Lower leg skin (tissue), 3 donors: ENCODE results near the gene NANS.

ENCODE experiments used
- CTCF ChIP-seq, 3 donors: fragments of 450-650 bp; IDR thresholded peaks; one replicate each; pipeline ENCODE4 v1.5.1; 2016; ENCODE audit warnings: antibody characterized with exemption in 3 of 3, mild to moderate bottlenecking in 3 of 3, moderate library complexity in 2 of 3
- POLR2A ChIP-seq, 2 donors: fragments of 450-650 bp; IDR thresholded peaks; one replicate each; pipeline ENCODE4 v1.6.1; 2016 to 2017; ENCODE audit warnings: antibody characterized with exemption in 2 of 2, mild to moderate bottlenecking in 1 of 2, moderate library complexity in 1 of 2

GRCh38 chr9:98118640-98119601, 62.4 kb downstream of the NANS start, which contains the start of gene TRIM14:
- no peak for TF ChIP-seq POLR2A (IDR thresholded peaks at IDR 0.05)
- no peak for TF ChIP-seq CTCF (IDR thresholded peaks at IDR 0.05)
